Loucy (cell line): Measurements from ENCODE around the gene GRB10.

Source experiments
- EZH2phosphoT487 ChIP-seq: fragments of 200-600 bp; IDR thresholded peaks from 2 replicates; pipeline ENCODE4 v1.6.1; 2018; ENCODE audit warnings: antibody characterized with exemption, mild to moderate bottlenecking, moderate library complexity, borderline replicate concordance
- TF ChIP-seq, protein P1 (sequence below): fragments of 200-600 bp; sonication (generic); conservative IDR thresholded peaks from 2 replicates; pipeline ENCODE4 v1.5.1; 2014; ENCODE audit warnings: mild to moderate bottlenecking, antibody characterized with exemption, low read length

DNA sequence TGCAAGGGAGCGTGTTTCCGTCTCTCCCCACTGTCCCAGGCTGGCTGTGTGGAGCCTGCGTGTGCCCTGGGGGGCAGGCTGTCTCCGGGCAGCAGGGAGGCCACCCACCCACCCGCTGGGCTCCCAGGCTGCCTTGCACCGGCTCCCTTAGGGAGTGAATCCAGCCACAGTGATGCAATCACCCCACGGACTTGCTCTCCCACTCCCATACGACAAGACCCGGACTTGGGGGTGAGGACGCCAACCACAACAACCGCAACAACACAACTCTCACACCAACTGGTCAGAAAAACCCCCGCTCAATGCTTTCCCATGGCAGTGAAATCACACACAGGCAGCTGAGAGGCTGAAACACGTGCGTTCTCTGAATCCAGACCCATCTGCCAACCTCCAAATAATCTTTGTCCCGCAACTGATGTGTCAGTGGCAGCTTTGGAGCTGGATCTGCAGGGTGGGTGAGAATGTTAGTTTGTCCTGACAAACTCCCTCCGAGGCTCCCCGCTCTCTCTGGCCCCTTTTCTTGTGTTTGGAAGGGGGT, 154.8 kb downstream of the GRB10 start:
- TF ChIP-seq, protein P1, sequence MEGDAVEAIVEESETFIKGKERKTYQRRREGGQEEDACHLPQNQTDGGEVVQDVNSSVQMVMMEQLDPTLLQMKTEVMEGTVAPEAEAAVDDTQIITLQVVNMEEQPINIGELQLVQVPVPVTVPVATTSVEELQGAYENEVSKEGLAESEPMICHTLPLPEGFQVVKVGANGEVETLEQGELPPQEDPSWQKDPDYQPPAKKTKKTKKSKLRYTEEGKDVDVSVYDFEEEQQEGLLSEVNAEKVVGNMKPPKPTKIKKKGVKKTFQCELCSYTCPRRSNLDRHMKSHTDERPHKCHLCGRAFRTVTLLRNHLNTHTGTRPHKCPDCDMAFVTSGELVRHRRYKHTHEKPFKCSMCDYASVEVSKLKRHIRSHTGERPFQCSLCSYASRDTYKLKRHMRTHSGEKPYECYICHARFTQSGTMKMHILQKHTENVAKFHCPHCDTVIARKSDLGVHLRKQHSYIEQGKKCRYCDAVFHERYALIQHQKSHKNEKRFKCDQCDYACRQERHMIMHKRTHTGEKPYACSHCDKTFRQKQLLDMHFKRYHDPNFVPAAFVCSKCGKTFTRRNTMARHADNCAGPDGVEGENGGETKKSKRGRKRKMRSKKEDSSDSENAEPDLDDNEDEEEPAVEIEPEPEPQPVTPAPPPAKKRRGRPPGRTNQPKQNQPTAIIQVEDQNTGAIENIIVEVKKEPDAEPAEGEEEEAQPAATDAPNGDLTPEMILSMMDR: no peak
- no peak for TF ChIP-seq EZH2phosphoT487
